CD4-positive, alpha-beta T cell treated with Interleukin-12 subunit alpha and Interleukin-12 subunit beta, for 1 hour (primary cell): Measurements from ENCODE around the gene SLC29A2.
"Not testable (repeated sequence)": the region's sequence is repeated elsewhere in the genome, so short reads cannot be mapped to it uniquely, and the experiment has no call there.

ENCODE experiments used
- DNase-seq: peaks from one replicate; pipeline ENCODE4 v3.0.0-alpha.2; 2020

SLC29A2 gene

GRCh38 chr11:66371627-66372415 is at the start of gene SLC29A2:
Gene SLC29A2 (minus strand): TSS chr11:66371760. CDS start chr11:66371591, 169 bp downstream.
- peak; percentile 82 for DNase-seq

- DNase-seq, result no peak
These were observed 49.3 kb upstream of the SLC29A2 start, which contains the start of gene NPAS4 for GRCh38 chr11:66420671-66421476. Gene NPAS4 (plus strand): TSS chr11:66421035. CDS start chr11:66421180, 145 bp downstream.

- no peak for DNase-seq
These were observed 48.3 kb upstream of the SLC29A2 start for GRCh38 chr11:66419825-66420224.

- no peak for DNase-seq
These were observed 47.4 kb upstream of the SLC29A2 start for GRCh38 chr11:66418986-66419308.

- DNase-seq, result peak; percentile 46
These were observed 46.8 kb upstream of the SLC29A2 start for GRCh38 chr11:66418168-66418985.

- DNase-seq, result no peak
These were observed 45.4 kb upstream of the SLC29A2 start for GRCh38 chr11:66417000-66417399.

- DNase-seq, result no peak
These were observed 43.9 kb upstream of the SLC29A2 start for GRCh38 chr11:66415423-66415822.

GRCh38 chr11:66414120-66414934 is 42.8 kb upstream of the SLC29A2 start:
- DNase-seq, result no peak

- DNase-seq, result no peak
These were observed 41.6 kb upstream of the SLC29A2 start for GRCh38 chr11:66413167-66413566.

- DNase-seq, result no peak
These were observed 40.5 kb upstream of the SLC29A2 start for GRCh38 chr11:66412110-66412509.

GRCh38 chr11:66411323-66411722 is 39.8 kb upstream of the SLC29A2 start:
- no peak for DNase-seq

- DNase-seq, result no peak
These were observed 38.6 kb upstream of the SLC29A2 start for GRCh38 chr11:66410191-66410590.

- DNase-seq, result no peak
These were observed 37.7 kb upstream of the SLC29A2 start for GRCh38 chr11:66409226-66409625.

- DNase-seq, result peak; percentile 90
These were observed 37.1 kb upstream of the SLC29A2 start for GRCh38 chr11:66408488-66409214.

- no peak for DNase-seq
These were observed 36.1 kb upstream of the SLC29A2 start for GRCh38 chr11:66407651-66408050.

GRCh38 chr11:66393954-66394353 is 22.4 kb upstream of the SLC29A2 start:
- no peak for DNase-seq

- no peak for DNase-seq
These were observed 19.8 kb upstream of the SLC29A2 start for GRCh38 chr11:66391322-66391721.

- DNase-seq, result peak; percentile 78
These were observed 17.3 kb upstream of the SLC29A2 start for GRCh38 chr11:66388780-66389386.

- DNase-seq, result peak; percentile 83
These were observed 14.9 kb upstream of the SLC29A2 start for GRCh38 chr11:66386171-66387069.

- DNase-seq, result not testable (repeated sequence)
These were observed 12.8 kb upstream of the SLC29A2 start for GRCh38 chr11:66384316-66384715.
